ENCODE data around the gene RAB19.

RAB19 gene, protein sequence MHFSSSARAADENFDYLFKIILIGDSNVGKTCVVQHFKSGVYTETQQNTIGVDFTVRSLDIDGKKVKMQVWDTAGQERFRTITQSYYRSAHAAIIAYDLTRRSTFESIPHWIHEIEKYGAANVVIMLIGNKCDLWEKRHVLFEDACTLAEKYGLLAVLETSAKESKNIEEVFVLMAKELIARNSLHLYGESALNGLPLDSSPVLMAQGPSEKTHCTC

DNA sequence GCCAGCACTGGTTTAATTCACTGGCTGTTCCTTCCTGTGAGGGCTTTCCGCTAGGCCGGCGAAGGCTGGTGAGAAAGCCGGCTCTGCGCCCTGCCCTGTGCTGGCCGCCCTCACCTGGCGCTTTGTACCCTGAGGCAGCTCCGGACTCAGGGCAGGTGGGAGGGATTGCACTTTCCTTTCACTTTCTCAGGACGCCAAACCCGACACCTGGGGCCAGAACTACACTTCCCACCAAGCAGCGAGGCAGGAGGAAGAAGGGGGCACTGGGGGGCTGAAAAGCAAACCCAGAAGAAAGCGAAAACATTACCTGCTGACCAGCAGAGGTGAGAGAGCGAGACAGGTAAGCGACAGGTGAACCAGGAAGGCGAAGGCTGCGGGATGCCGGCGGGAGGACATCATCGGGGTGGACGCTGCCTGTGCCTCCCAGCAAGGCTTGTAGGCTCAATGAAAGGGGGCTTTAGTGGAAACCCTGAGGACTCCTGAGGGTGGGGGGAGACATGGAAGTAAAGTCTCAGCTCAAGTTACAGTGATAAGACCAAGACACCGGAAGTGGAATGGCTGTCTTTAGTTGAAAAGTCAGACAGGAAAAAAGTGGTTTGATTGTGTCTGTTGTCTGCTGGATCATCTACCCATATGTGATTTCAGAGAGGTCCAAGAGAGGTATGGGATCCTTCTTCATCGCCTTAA, at the start of gene RAB19:
Gene RAB19 (plus strand): TSS at position 181 of the 687 bp plus-strand sequence. CDS start 3,589 bp downstream, outside the sequence.
- DNase-seq = no peak

DNA sequence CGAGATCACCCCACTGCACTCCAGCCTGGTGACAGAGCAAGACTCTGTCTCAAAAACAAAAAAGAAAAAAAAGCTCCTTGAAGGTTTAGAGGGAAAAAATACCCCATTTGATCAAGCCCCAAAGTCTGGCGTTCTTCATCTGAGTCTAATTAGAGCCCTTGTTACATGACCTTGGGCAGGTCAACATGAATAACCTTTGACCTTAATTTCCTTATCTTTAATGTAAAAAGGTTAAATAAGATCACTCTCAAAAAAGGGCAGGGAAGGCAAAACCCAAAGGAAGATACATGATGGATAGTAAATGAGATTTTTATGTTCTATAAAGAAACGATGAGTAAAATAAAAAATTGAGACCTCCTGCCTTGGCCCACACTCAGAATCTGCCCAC, 45.8 kb upstream of the RAB19 start:
- DNase-seq = no peak

DNA sequence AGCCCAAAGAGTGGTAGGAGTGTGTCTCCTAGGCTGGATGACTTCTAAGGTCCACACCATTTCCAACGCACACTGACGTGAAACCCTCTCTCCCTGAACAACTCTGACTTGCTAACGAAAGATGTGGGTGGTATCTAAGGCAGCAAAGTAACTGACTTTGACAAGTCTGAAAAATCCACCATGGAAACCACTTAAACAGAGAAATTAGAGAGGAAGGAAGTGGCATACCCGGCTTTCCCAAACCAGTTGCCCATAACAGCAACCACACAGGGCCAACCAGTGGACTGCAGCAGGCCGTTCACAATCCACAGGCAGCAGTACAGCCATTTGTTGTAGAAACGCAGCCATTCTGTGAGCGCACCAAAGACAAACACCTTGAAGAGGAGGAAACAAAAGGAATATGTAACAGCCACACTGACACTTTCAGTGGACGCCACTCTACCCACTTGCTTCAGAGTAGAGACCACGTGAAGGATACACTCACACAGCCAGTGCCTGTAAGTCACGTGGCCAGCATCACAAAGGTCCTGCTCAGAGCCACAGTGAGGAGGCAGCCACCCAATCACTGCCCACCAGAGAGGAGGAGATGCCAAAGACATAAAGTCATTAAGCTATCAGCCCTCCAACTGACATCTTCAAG, 45.3 kb upstream of the RAB19 start:
- no peak for DNase-seq

DNA sequence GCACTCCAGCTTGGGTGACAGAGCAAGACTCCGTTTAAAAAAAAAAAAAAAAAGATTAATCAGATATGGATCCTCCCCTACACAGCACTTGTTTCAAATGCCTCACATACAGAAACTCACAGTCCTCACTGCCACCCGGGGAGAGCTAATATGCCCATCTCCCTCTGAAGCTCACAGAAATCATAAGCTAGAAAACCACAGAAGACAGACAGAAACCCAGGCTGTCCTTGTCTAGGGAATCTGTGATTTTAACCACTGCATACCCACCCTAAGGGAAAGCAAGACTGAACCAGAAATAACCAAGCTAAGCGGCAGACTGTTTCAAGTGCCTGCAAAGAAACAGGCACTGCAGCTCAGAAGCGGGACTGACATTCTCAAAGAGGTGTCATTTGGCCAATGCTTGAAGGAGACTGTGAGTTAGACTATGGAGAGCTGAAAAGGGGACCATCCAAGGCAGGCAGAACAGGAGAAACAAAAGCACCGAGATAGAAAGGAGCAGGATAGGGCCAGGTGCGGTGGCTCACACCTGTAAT, 43.1 kb upstream of the RAB19 start:
- no peak for DNase-seq

DNA sequence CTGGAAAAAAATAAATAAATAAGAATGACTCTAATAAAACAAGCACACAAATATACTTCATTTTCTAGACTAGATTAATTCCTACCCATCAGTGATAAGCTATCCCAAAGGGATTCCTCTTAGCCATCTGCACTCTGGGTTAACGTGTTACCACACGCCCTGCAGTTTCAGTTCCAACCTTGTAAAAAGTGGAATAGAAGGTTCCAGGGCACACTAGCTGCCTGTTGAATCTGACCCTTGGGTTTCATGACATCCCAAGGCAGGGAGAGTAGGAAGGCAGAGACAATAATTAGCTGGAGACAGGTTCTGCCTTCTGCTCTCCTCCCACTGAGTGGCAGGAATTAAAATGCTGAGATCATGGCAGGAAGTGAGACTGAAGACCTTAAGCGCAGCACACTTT, 39.0 kb upstream of the RAB19 start:
- no peak for DNase-seq

DNA sequence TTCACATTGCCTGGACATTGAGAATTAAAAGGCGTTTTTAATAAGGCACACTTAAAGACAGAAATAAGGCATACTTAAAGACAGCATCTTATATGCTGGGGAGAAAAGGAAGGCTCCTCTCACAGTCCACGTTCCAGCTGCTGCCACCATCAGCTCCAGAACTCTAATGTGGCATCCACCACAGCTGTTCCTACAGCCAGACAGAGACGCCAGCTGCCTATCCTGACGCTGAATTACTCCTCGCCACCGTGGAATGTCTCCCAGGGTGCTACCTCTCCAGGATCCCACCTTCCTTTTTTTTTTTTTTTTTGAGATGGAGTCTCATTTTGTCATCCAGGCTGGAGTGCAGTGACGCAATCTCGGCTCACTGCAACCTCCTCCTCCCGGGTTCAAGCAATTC, 36.3 kb upstream of the RAB19 start:
- no peak for DNase-seq

DNA sequence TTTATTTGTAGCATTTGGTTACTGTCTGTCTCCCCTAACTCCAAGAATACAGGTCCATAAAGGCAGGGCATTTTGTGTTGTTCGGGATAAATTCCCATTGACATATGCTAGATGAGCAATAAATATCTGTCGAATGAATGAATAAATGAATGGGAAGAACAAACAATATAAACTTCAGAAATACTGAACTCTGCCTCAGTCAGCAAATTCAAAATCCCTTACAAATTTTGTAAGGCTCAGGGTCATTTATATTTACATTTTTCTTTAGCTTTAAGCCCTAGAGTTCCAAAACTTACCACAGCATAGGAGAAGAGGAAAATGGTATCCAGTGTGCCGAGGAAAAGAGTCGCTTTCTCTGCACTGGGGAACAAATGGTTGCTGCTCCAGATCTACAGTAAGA, 34.6 kb upstream of the RAB19 start:
- DNase-seq = no peak

DNA sequence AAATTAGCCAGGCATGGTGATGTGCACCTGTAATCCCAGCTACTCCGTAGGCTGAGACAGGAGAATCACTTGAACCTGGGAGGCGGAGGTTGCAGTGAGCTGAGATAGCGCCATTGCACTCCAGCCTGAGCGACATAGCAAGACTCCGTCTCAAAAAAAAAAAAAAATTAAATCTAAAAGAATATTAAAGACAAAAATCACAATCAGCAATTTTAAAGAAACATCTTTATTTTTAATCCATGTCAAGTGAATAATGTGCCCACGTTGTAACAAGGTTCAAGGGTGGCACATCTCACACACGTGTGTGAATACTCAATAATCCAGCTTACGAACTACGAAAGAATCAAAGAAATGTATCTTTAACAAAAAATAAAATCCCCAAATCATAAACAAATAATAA, 28.5 kb upstream of the RAB19 start:
- DNase-seq = no peak

DNA sequence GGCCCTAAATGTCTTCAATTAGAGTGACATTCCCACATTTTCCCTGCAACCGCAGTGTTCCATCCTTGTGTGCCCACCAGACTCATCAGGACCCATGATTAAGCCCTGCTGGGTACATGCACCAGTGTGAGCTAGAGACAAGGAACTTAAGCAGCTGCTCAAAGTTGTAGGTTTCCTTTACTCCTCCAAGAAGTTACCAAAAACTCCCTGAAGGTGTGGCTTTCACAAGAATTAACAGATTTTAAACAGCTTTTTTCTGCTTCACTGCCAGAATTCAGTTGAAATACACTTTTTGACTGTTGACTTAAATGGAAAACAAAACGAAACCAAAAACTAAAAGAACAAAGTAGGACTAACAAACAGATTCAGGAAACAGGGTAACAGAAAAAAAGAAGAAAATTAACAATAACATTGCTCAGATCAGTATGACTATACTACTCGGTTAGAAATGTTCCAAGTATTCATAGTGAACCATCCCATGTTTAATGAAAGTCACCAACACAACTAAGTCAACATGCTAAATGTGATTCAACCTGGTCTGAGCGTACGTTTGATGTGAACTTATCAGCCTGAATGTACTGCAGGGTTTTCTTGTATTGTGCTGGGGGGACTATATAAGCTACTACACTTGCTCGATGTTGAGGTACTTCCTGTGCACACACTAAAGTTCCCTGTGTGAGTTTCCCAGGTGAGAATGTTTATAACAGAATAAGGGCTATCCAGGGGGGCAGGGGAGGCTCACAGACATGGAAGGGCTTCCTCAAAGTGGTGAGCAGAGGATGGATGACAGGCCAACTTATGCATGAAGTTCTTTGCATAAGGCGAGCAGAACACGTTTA, 27.7 kb upstream of the RAB19 start:
- no peak for DNase-seq

DNA sequence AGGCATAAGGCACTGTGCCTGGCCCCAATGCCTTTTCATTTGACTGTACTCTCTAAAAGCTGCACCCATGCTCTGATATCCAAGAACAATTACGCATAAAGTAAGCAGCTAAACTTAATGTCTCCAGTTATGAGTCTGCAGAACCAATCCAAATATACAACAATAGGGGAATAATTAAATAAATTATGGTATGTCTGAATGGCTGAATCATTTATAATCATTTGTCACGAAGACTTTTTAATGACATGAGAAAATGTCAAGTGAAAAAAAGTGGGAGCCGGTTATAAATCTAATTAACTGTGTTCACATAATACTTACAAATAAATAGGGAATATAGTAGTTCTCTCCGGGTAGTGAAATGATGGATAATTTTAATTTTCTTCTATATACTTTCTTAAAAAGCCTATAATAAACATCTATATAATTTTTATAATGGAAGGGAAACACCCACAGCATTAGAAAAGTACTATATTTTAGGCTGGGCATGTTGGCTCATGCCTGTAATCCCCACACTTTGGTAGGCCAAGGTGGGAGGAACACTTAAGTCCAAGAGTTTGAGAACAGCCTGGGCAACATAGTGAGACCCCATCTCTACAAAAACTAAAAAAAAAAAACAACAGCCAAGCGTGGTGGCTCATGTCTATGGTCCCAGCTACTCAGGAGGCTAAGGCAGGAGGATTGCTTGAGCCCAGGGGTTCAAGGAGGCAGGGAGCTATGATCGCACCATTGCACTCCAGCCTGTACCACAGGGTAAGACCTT, 19.7 kb upstream of the RAB19 start:
- no peak for DNase-seq

DNA sequence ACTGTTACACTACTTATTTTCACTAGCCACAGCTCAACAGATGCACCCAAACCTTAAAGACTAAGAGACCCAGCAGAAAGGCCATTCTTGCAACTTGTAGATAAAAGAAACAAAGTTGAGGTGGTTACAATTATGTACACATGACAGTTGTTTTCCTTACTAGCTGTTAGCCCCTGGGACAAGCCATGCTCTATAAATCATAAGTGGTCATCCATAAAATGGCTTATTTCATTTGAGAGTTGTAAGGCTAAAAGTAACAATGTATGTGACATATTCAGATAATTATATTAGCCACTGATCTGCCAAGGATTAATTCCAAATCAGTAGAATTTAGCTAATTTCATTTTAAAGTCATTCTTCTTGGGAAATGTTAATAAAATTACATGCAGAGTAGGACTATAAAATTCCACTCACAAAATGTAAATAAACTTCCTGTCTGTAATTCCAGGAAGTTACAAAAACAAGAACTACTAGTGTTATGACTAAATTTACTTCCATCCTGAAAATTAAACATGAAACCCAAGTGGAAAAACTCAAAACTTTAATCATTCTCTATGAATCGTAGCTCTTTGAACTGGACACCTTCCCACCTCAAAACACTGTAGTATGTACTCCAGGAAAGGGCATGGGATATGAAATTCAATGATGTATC, 18.8 kb upstream of the RAB19 start:
- no peak for DNase-seq

DNA sequence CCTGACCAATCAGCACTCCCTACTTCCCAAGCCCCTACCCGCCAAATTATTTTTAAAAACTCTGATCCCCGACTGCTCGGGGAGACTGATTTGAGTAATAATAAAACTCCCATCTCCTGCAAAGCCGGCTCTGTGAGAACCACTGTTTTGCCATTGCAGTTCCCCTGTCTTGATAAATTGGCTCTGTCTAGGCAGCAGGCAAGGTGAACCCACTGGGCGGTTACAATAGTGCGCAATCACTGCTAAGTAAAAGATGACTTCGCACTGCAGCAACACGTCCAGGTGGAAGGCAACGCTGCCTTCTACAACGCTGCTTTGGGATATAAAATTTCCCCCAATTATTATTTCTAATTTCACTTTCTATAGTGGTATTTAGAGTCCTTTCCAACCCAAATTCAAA, 14.4 kb upstream of the RAB19 start:
- no peak for DNase-seq

DNA sequence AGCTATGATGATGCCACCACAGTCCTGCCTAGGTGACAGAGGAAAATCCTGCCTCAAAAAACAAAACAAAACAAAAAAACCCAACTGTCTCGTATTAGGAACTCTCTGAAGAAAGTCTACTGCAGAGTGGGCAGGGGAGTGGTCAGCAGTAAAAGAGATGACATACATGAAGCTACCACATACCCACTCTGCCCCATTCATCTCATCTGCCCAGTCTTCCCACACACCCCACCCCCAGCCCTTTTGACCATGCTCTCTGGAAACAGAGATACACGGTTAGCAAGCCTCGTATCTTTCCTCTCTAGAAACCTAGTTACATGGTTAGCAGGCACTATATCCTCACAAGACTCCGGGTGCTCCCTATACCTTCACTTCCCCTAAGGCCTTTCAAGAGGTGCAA, 13.8 kb upstream of the RAB19 start:
- DNase-seq = no peak

DNA sequence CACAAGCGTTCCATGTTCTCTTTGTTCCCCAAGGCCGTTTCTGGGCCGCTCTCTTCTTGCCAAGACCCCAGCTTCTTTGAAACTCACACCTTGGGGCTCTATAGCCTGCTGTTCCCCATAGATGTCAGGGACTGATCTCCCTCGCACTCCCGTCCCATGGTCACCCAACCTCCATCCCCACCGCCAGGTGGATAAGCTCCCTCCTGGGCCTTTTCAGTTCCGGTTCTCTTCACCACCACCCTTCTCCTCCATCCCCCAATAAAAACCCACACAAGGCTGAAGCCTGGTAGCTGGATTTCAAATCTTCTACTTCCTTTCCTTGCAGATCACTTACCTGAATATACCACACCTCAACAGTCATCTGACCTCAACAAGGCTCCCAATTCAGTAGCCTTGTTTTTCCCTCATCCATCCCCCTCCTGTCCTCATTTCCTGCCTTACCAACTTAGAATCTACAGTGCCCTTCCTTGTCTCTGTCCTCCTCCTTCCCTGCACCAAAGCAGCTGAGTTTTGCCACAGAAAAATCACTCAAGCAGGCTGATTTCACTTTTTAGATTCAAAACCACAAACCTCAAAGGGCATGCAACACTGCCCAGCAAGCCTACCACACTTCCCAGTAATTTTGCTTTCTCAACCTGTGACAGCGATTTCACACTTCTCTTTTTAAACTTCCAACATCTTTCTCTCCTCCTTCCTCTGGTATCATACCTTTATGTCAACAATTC, 13.2 kb upstream of the RAB19 start:
- no peak for DNase-seq

DNA sequence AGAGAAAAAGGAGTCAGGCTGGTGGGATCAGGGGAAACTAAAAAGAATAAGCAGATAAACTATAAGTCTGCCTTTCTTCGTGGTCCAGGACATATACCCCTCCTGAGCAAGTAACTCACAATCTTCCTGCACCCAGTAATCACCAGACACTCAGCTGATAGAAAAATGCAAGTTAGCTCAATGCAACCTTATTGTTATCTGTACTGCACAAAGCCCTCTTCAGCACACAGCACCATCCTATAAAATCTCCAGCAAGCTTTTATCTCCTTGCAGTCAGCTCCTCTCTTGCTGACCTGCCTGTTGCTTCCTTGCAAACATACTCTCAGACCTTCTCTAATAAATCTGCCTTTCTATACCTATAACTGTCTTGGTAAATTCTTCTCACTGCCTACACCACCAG, 12.2 kb upstream of the RAB19 start:
- DNase-seq = no peak

DNA sequence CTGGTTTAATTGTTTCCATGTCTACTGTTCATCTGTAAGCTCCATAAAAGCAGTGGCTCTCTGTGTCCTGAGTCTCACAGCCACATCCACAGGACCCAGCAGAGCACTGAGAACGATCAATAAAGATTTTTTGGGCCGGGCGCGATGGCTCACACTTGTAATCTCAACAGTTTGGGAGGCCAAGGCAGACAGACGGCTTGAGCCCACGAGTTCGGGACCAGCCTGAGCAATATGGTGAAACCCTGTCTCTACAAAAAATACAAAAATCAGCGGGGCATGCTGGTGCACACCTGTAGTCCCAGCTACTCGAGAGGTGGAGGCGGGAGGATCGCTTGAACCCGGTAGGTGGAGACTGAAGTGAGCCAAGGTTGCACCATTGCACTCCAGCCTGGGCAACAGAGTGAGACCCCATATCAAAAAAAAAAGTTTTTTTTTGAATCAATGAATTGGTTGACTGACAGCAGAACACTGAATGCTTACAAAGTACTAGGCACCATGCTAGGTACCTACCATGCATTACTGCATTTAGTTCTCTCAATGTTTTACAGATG, 10.0 kb upstream of the RAB19 start:
- no peak for DNase-seq

DNA sequence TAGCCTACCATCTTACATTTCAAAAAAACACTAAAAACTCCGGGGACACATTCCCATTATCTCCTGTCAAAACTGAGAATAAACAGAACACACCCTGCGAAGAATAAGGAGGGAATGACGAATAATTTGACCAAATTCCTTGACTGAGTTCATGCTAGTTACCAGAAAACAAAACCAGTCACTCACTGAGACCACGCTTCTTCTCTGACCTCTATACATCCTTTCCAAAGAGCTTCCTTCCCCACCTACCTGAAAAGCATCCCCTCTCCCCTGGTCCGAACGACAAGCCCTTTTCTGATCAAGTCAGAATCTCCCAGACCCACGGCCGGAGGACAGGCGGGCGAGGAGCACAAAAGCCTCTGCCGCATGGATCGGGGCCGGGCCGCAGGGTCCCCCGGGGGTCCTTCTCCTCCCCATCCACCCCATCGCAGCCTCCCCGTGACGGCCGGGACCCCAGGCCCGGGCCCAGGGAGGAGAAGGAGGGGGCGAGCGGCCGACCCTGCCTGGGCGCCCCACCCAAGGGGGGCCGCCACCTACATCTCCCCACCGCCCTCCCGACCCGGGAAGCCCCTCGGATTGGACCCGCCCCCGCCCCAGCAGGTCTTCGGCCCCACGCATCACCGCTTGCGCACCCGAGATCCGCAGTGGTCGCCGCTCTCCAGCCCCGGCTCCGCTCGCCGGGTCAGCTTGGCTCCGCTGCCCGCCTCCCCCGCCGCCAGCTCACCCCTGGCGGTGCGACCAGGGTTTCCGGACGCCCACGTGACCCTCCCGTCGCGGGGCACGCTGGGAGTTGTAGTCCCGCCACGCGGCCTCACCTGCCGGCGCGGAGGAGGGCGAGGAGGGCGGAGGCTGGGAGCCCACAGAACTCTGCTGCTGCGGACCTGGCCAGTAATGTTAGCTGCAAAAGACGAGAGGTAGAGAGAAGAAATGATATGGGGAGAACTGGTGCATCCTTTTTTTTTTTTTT, 5.8 kb upstream of the RAB19 start, which contains the start of gene SLC37A3:
Gene SLC37A3 (minus strand): TSS at position 747 of the 967 bp plus-strand sequence. CDS start 16,004 bp downstream, outside the sequence.
- DNase-seq = peak; percentile 91

DNA sequence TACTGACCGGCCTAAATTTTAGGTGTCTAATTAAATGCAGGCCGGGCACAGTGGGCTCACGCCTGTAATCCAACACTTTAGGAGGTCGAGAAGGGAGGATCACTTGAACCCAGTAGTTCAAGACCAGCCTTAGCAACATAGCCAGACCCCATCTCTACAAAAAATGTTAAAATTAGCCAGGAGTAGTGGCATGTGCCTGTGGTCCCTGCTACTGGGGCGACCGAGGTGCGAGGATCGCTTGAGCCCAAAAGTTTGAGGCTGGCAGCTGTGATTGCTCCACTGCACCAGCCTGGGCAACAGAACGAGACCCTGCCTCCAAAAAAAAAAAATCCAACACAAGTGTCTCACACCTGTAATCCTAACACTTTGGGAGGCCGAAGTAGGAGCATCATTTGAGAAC, 5.0 kb upstream of the RAB19 start:
- no peak for DNase-seq

DNA sequence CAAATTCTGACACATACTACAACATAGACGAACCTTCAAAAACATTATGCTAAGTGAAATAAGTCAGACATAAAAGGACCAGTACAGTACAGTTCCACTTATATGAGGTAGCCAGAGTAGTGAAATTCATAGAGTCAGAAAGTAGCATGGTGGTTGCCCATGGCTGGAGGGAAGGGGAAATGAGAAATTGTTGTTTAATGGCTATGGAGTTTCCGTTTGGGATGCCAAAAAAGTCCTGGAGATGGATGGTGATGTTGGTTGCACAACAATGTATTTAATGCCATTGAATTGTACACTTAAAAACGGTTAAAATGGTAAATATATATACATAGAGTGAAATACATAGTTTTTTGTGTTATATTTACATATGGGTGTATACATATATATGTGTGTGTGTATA, 3.5 kb upstream of the RAB19 start:
- no peak for DNase-seq
